Left lung (tissue), 10 donors: ENCODE data around the gene KRTAP19-8. TPM values are rescaled to one million over a fixed set of nuclear protein-coding genes. Genes with fewer than 3 reads are reported as not detected.

Experiments used
- ATAC-seq: fragments of 200-7000 bp; cut with Tn5 transposase; one replicate; pipeline ENCODE4 v1.9.1; 2020; ENCODE audit warnings: moderate library complexity
- DNase-seq, 4 donors: peaks; one replicate each; pipeline ENCODE4 v3.0.0-alpha.2; 2013 to 2020
- H3K27ac ChIP-seq, 2 donors: fragments of 200-600 bp; sonication (generic) in 1 of 2; one replicate each; pipeline versions ENCODE4 v1.5.0 to v1.8.0; 2020 to 2021
- H3K27me3 ChIP-seq, 2 donors: fragments of 200-600 bp; sonication (generic) in 1 of 2; one replicate each; pipeline versions ENCODE4 v1.5.0 to v1.8.0; 2020 to 2021
- H3K36me3 ChIP-seq, 2 donors: fragments of 200-600 bp; sonication (generic) in 1 of 2; one replicate each; pipeline versions ENCODE4 v1.5.0 to v1.8.0; 2020 to 2021
- H3K4me1 ChIP-seq, 2 donors: fragments of 200-600 bp; one replicate each; pipeline ENCODE4 v1.8.0; 2021
- H3K4me3 ChIP-seq, 2 donors: fragments of 200-600 bp; sonication (generic) in 1 of 2; one replicate each; pipeline versions ENCODE4 v1.5.0 to v1.8.0; 2020 to 2021; ENCODE audit warnings: mild to moderate bottlenecking in 1 of 2
- H3K9me3 ChIP-seq, 2 donors: fragments of 200-600 bp; sonication (generic) in 1 of 2; one replicate each; pipeline versions ENCODE4 v1.5.0 to v1.8.0; 2020 to 2021
- intact Hi-C, 2 donors: fragments of 100-400 bp; cut with DNase I; formaldehyde crosslinking; loops; one replicate each; pipeline versions ENCODE4 v1.11.2 to v1.14.2; 2022
- polyA plus RNA-seq, 6 donors: library from polyadenylated mRNA; unstranded; fragments of 120-200 nt; gene quantifications; one replicate each; pipeline ENCODE4 v1.2.1, GENCODE V29; 2013; ENCODE audit not compliant: insufficient read length in 6 of 6
- total RNA-seq, 2 donors: library from RNA; stranded (reverse); fragmentation: NEBNext Ultra II Directional; extraction: Animal tissue kit (Norgen Biotek cat#: 25700); gene quantifications; one replicate each; pipeline ENCODE4 v1.2.1, GENCODE V29; 2021
- TF ChIP-seq, protein P1 (sequence below), 2 donors: fragments of 200-600 bp; sonication (generic) in 1 of 2; IDR thresholded peaks; one replicate each; pipeline versions ENCODE4 v1.5.0 to v1.8.0; 2021; ENCODE audit warnings: antibody characterized with exemption in 2 of 2
- donor health status: DM: no; HTN: yes; CAD: no.
- donor health status: DM: no; HTN: no; CAD: no.

The KRTAP19-8 gene
- total and polyA plus RNA-seq, 8 donors: not detected

DNA sequence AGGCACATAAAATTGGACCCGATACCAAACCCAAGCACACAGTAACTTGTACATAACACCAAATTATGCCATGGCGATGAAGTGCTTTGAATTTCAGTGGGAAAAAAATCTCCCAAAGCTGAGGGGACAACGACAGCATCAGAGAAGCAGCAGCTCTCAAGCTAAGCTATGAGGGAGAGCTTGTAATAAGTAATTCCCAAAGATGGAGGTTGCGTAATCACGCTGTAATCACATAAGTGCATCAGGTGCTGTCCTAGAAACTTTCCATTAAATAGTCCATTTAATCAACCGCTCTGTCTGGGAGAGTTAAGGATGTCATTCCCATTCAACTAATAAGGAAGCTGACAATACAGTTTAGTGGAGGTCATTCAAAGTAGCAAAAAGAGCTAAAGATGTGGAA is 37.6 kb upstream of the KRTAP19-8 start:
- DNase-seq: no peak
- Histone ChIP-seq H3K27me3 (no peaks in the 10 kb centered on the region), H3K4me3 (no peak overlapping the region), H3K27ac (no peak overlapping the region), H3K9me3 (no peaks in the 10 kb centered on the region), H3K4me1 (no peaks in the 10 kb centered on the region), H3K36me3 (no peaks in the 10 kb centered on the region)
- ATAC-seq: no peak
- intact Hi-C loops: no loop called here
- TF ChIP-seq, protein P1, sequence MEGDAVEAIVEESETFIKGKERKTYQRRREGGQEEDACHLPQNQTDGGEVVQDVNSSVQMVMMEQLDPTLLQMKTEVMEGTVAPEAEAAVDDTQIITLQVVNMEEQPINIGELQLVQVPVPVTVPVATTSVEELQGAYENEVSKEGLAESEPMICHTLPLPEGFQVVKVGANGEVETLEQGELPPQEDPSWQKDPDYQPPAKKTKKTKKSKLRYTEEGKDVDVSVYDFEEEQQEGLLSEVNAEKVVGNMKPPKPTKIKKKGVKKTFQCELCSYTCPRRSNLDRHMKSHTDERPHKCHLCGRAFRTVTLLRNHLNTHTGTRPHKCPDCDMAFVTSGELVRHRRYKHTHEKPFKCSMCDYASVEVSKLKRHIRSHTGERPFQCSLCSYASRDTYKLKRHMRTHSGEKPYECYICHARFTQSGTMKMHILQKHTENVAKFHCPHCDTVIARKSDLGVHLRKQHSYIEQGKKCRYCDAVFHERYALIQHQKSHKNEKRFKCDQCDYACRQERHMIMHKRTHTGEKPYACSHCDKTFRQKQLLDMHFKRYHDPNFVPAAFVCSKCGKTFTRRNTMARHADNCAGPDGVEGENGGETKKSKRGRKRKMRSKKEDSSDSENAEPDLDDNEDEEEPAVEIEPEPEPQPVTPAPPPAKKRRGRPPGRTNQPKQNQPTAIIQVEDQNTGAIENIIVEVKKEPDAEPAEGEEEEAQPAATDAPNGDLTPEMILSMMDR (IDR thresholded peaks at IDR 0.05): no peak

DNA sequence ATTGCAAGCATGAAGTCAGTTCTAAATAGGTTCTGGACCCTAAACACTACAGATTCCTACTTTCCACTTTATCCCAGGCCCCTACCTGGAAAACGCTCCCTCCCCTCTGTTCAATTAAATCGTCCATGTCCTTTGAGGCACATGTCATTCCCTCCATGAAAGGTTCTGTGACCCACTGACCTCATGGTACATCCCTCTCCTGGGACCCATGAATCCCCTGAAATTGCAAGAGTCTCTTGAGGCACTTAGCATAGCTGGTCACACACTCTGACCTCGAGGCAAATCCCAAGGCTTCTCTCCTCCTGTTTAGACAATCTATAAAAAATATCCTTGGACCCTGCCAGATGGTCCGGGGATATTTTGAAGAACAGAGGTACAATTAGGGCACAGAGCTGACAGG is 34.3 kb upstream of the KRTAP19-8 start:
- intact Hi-C loops: no loop called here
- no peak for DNase-seq
- Histone ChIP-seq H3K27ac (no peak overlapping the region), H3K36me3 (no peaks in the 10 kb centered on the region), H3K9me3 (no peaks in the 10 kb centered on the region), H3K4me1 (no peaks in the 10 kb centered on the region), H3K4me3 (no peak overlapping the region), H3K27me3 (no peaks in the 10 kb centered on the region)
- TF ChIP-seq, protein P1 (IDR thresholded peaks at IDR 0.05): no peak
- no peak for ATAC-seq

DNA sequence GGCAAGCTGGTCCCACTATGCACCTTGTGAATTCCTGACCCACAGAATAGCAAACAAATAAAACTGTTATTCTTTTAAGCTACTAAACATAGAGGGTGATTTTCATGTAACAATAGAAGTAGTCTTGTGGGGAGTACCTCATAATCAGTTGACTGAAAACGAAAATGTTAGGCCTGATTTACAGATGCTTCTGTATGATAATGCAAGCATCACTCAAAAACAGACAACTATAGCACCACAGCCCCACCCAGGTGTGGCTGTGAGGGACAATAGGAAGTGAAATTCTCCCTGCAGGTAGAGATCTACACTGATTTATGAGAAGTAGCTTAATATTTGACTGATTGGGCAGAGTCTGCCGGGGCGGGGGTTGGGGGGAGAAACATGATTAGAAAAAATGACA is 26.5 kb upstream of the KRTAP19-8 start:
- ATAC-seq (no peak), DNase-seq (no peak)
- TF ChIP-seq, protein P1 (IDR thresholded peaks at IDR 0.05): no peak
- Histone ChIP-seq H3K4me1 (no peaks in the 10 kb centered on the region), H3K27me3 (no peaks in the 10 kb centered on the region), H3K9me3 (no peaks in the 10 kb centered on the region), H3K4me3 (no peak overlapping the region), H3K36me3 (no peaks in the 10 kb centered on the region), H3K27ac (no peak overlapping the region)
- intact Hi-C loops: no loop called here

DNA sequence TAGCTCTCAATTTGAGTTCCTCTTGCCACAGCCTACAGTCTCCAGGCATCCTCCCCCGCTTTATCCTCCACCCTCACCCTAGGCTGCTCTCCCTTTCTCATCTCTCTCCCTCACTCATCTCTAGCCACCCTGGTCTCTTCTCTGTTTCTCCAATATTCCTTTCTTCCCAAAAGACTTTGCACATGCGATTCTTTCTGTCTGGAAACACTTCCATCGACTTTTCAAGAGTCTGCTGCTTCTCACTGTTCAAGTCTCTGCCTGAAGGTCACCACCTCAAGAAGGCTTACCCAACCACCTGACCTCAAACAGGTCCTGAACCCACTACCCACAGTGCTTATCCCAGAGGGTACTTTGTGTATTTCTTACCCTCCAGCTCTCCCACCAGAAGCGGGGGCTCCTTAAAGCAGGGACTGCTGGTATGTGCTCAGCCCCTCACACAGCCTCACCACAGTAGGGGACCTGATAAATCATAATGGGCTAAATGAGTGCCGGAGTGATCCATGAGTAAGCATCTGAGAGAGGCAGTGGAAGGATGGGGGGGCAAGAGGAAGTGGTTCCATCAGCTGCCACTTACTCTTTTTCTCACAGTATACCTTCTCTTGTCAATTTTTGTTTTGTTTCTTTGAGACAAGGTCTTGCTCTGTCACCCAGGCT is 14.3 kb upstream of the KRTAP19-8 start:
- H3K36me3 ChIP-seq: no peaks in the 10 kb centered on the region

DNA sequence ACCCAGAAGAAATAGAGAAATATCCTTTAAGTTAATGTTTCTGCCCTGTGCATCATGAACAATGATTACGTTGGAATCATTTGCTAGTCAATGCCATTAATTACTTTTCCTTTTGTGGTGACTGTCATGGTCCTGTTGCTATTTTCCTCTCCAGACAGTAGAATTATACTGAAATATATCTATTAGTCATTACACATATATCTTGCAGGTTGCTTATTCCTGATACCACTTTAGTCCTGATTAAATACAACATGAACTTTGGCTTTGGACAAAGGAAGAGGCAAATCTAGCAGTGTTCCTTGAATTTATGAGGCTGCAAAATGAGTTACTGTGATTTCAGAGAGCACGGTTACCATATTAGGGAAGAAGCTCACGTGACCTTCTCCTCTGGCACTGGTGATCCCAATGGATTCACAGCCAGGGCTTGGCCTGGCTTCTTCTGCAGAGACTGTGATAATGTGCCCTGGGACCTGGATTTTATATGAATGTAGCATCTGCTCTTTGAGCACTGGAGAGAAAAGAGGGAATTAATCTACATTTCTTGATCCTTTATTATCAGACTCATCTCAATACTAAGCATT is 12.4 kb upstream of the KRTAP19-8 start:
- Histone ChIP-seq H3K4me1 (no peaks in the 10 kb centered on the region), H3K27me3 (no peaks in the 10 kb centered on the region), H3K4me3 (no peak overlapping the region), H3K9me3 (no peaks in the 10 kb centered on the region), H3K36me3 (no peaks in the 10 kb centered on the region), H3K27ac (no peak overlapping the region)
- TF ChIP-seq, protein P1 (IDR thresholded peaks at IDR 0.05): no peak
- DNase-seq: no peak
- intact Hi-C loops: no loop called here
- no peak for ATAC-seq

More for the DNA sequence above, 14.3 kb upstream of the KRTAP19-8 start:
- H3K9me3 ChIP-seq: peaks cover 0 to 6% of the 10 kb centered on the region in 2 donors
- no peak overlapping the region for H3K4me3 ChIP-seq
- H3K4me1 ChIP-seq: no peaks in the 10 kb centered on the region
- no peak for ATAC-seq
- TF ChIP-seq, protein P1 (IDR thresholded peaks at IDR 0.05): no peak
- no peaks in the 10 kb centered on the region for H3K27me3 ChIP-seq
- no peak overlapping the region for H3K27ac ChIP-seq
- intact Hi-C loops: no loop called here
- DNase-seq: no peak
